HG02798 (cell line): ENCODE results near the gene UCHL3.

Source experiments
- ATAC-seq: cut with Tn5 transposase; IDR thresholded peaks from one replicate; pipeline ENCODE4 v1.9.1; 2021; ENCODE audit warnings: mild to moderate bottlenecking; ENCODE audit not compliant: unreplicated experiment, poor library complexity

UCHL3 gene

DNA sequence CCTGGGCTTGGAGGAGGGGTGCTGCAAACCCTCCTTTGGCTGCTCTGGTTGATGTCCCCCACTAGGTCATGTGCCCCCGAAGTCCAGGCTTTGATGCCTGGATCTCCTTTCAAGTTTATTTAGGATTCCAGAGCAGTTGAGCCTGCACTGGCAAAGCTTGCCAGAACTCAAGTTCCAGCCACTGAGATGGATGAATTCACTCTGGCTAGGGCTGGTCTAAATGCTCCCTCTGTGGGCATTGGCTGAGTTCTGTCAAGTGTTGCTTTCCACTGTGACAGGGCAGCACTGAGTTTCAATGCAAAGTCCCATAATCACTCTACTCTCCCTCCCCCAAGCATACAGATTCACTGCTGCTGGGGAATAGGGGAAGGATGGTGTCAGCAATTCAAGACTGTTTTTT is 68.7 kb downstream of the UCHL3 start:
- no peak for ATAC-seq

GRCh38 chr13:75620020-75620419 is 70.4 kb downstream of the UCHL3 start:
- ATAC-seq = no peak

- ATAC-seq = no peak
These were observed 71.6 kb downstream of the UCHL3 start for GRCh38 chr13:75621147-75621546.

DNA sequence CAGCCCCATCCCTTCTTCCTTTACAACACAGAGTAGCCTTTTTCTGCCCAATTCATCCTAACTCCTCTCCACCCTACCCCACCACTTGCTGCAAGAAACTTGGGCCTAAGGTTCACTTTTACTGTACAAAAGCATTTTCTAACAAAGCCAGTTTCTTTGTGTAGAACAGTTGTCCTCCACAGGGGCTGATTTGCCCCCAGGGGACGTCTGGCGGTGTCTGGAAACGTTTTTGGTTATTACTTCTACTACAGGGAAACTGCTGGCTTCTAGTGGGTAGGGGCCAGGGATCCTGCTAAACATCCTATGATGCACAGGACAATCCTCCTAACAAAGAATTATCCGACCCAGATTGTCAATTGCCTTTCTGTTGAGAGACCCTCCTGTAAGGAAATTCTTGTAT is 79.2 kb downstream of the UCHL3 start:
- ATAC-seq = no peak

- ATAC-seq = no peak
These were observed 83.7 kb downstream of the UCHL3 start for GRCh38 chr13:75633285-75633684.

DNA sequence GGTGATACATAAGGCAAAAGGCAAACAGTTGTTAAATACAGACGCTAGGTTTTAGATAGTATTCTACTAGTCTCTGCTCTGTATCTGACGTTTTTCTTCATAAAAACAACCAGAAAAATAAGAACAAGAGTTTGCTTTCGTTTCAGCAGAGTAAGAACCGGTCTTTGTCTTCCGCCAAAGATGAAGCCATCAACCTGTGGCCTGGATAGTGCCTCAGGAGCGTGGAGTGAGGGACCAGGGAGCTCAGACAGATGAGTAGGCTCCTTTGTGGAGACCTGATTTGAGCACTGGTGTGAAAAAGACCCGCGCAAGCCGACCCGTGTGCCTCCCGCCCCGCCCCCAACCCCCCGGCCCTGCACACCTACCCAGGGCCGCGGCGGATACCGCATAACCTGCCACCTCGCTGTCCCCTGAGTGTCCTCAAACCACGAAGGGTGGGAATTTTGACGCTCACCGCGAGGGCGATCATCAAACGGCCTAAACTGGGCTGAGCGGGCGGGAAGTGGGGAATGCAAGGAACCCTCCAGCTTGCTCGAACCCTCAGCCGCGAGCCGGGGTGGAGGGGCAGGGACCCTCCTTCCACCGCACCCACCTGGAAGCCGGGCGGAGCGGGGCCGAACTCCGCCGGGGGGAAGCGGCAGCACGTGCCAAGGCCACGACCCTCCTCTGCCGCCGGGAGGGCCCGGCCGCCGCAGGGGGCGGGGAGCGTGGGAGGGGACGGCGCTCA is 85.7 kb downstream of the UCHL3 start:
- ATAC-seq = no peak

- peak; percentile 76 for ATAC-seq
These were observed 86.3 kb downstream of the UCHL3 start, which contains the start of gene LMO7 for GRCh38 chr13:75635828-75636435. TSS of gene LMO7 (plus strand) at chr13:75636330. CDS start at chr13:75636658, 328 bp downstream.

GRCh38 chr13:75636436-75637180 is 87.0 kb downstream of the UCHL3 start:
- ATAC-seq = peak; percentile 60

- no peak for ATAC-seq
These were observed 87.7 kb downstream of the UCHL3 start for GRCh38 chr13:75637181-75637750.

DNA sequence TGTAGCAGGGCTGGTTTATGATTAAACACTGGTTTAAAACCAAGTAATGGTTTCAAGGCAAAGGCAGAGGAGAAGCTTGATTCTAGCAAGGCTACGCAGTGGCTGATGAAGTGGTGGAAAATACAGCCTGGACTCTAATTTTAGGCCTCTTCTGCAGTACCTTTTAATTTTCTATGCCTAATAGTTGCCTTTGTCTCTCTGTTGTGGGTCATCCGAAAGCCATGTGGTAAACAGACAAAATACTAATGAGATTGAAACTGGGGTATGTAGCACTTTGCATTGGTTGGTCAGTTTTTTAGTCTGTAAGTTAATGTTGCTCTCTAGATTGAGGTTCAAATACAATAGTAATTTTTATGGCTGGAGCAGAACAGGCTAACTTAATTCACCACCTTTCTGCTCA is 89.9 kb downstream of the UCHL3 start:
- no peak for ATAC-seq

GRCh38 chr13:75641026-75641425 is 91.4 kb downstream of the UCHL3 start:
- ATAC-seq = no peak

DNA sequence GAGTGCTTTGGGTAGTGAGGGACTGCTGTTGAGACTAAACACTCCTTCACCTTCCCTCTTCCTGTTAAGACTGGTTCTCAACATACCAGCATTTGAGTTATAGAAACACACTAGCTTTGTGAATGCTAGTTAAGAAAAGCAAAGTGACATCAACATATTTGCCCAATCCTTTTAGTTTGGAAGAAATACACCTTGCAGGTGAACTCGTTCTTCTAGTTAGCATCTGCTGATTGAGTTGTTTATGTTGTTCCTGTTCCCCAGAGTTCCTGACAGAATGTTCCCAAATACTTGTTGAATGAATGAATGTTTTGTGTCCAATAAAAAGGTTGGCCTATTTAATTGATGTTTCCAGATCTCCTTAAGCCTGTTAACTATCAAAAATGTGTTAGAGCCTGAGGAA is 93.6 kb downstream of the UCHL3 start:
- no peak for ATAC-seq

DNA sequence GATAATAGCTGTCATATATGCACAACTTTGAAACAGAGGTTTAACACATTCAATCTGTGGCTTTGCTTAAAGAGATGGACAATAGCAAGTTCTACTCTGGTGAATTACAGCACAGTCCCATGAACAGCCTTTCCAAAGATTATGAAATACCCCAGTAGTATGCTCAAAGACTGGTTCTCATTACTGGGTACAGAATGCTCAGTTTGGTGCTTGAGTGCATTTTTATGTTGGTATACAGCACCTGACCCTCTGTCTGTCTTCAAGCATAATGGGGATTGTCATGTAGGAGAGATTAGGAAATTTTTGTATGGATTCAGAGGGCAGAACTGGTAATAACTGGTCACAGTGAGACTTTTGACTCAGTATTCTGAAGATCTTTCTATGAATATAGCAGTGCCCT is 94.1 kb downstream of the UCHL3 start:
- no peak for ATAC-seq

- no peak for ATAC-seq
These were observed 95.5 kb downstream of the UCHL3 start for GRCh38 chr13:75645141-75645540.

DNA sequence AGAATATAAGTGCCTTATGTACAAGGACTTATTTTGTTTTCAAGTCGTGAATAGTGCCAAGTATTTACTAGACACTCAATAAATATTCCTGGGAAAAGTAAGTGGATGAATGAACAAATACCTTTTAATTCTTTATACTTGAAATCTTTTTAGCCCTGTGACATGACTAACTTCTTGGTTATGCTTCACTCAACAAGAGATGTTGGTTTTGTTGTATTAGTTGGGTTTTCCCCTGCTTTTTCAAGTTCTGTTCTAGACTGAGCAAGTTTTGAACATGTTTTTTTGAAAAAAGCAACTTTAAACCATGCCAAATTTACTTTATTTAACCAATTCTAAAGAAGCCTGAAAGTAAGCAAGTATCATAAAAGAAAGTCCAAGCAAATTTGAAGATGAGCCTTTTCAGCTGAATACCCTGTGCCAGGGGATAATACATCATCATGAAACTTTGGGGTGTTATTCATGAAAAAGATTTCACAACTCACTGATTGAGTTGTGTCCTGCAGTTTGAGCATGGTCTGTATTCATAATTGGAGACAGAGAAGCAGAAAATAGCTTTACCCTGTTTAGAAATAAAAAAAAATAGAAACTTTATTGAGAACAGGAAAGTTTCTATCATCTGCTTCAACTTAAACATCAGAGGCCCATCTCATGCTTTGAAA is 97.7 kb downstream of the UCHL3 start:
- peak; percentile 83 for ATAC-seq

DNA sequence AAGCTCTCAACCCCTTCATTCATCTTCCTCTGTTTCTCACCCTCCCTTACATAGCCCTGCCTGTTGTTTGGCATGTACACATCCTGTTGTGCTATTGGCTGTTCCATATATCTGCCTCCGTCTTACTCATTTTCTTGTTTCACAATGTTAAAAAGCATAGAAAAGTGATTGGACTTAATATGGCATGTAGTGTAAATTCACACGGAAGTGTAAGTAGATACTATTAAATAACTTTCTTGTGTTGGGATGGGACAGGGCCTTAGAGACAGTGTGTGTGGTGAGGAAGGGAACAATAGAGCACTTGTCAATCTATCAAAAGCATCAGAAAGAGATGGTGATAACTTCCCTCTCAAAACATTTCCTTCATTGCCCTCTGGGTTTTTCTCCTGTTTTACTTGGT is 98.9 kb downstream of the UCHL3 start:
- no peak for ATAC-seq

DNA sequence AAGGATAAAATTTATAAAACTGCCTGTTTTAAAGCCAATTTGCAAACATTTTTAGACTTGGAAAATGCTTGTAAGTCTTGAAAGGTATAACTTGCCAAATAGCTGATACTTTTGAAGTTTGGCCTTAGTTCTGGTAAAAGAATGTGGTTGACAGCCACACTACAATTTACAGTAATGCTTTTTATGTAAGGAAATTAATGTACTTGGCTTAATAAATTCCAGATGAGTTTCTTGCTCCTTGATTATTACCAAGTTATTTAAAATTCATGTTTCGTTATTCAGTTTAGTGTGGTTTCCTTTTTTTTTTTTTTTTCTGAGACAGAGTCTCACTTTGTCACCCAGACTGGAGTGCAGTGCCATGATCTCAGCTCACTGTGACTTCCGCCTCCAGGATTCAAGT is 101.4 kb downstream of the UCHL3 start:
- no peak for ATAC-seq

DNA sequence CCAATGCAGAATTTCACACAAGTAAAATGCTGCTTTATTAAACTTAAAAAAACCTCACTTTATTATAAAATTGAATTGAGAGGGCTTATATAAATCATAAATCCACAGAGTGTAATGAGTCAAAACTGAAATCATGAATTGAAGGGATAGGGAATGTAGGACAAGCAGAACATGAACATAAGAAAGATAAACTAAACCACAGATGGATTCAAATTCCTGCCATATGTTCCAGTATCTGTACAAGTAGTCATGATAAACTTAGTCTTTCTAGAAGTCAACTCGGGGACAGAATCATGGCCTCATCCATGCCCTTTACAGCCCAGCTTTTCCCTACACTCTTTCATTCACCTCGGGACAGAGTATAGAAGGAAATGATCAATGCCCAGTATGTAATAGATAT is 103.1 kb downstream of the UCHL3 start:
- no peak for ATAC-seq
